HG03280 (cell line): ENCODE data around the gene SLC26A1.
"Not testable (repeated sequence)": the region's sequence is repeated elsewhere in the genome, so short reads cannot be mapped to it uniquely, and the experiment has no call there.

Experiments used
- ATAC-seq: cut with Tn5 transposase; IDR thresholded peaks from one replicate; pipeline ENCODE4 v1.9.1; 2021; ENCODE audit warnings: mild to moderate bottlenecking, moderate library complexity; ENCODE audit not compliant: unreplicated experiment

Gene SLC26A1

DNA sequence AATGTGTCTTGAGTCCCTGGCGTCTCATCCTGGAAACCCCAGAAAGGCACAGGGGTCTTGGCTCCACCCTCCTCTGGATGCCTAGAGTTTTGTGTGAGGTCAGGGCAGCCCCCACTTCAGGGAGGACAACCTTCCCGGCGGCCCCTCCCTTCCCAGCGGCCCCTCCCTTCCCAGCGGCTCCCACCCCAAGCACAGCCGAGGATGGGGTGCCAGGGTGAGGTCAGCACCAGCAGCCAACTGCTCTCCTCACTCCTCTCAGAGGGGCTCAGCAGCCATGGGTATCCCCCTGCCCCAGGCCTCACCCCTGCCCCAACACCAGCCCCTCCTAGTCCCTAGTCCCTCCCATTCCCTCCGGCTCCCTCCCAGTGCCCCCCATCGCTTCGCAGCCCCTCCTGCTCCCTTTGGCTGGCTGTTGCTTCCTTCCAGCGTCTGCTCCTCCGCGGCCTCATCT is 37.2 kb downstream of the SLC26A1 start:
- no peak for ATAC-seq

- no peak for ATAC-seq
Measured at GRCh38 chr4:955161-955921, 37.9 kb downstream of the SLC26A1 start.

DNA sequence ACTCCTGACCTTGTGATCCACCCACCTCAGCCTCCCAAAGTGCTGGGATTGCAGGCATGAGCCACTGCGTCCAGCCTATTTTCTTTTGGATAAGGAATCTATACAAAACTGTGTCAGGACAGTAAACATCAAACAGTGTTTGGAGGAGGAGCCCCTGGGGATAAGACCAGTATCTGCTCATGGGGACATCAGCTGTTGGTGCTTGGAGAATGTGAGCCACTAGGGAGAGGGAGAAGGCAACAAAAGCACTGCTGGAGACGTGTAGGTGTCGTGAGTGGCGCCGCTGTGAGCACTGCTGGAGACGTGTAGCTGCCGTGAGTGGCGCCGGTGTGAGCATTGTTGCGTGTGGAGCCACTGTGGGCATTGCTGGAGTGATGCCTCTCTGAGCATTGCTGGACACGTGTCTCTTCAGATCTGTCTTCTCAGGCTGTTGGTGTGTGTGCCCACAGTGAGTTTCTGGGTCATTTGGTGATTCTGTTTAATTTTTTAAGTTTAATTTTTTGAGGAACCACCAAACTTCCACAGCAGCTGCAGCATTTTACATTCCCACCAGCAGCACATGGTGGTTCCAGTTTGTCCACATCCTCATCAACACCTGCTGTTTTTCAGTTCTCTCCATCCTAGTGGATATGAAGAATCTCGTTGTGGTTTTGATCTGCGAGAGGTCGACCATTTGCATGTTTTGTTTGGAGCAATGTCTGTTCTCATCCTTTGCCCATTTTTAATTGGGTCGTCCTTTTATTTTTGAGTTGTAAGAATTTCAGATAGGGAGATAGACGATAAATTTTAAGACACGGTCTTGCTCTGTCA is 38.8 kb downstream of the SLC26A1 start:
- ATAC-seq = no peak

GRCh38 chr4:953574-953915 is 39.7 kb downstream of the SLC26A1 start:
- ATAC-seq = no peak

GRCh38 chr4:952881-953573 is 40.2 kb downstream of the SLC26A1 start:
- ATAC-seq = no peak

- no peak for ATAC-seq
Measured at GRCh38 chr4:951594-952468, 41.4 kb downstream of the SLC26A1 start.

DNA sequence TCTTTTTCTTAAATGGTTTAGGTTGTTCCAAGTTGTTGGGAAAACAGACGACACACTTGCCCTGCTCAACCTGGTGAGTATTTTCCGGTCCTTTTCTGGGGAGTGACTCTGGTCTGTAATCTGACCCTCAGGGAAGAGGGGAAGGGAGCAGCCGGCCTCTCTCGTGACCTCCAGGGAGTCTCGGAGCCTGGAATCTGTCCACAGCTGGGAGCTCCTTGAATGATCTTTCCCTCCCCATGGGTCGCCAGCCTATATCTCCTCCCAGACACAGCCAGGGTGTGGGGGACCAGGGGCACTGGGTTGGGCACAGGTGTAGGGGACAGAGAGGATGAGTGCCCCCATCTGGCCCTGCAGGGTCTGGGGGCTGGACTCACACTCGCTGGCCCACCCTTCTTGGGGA is 42.0 kb downstream of the SLC26A1 start:
- no peak for ATAC-seq

- no peak for ATAC-seq
Measured at GRCh38 chr4:950136-951020, 42.8 kb downstream of the SLC26A1 start.

DNA sequence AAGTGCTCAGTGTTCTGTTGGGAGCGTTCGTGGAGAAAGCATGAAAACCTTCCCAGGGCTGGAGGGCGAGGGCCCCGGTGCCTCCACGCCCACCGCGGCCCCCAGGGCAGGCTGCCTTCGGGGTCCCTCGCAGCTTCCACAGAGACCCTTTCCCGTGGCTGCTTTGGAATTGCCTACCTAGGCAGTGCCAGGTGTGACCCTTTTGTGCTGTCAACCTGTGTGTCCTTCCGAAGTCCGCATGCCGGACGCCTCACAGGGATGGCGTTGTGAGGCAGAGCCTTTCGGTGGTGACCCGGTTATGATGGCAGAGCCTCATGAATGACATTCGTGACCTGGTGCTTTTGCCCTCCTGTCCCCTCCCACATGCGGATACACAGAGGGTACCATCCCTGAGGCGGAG is 43.5 kb downstream of the SLC26A1 start:
- no peak for ATAC-seq

GRCh38 chr4:948936-949300 is 44.3 kb downstream of the SLC26A1 start:
- ATAC-seq = no peak

- ATAC-seq = no peak
Measured at GRCh38 chr4:948101-948935, 44.9 kb downstream of the SLC26A1 start.

DNA sequence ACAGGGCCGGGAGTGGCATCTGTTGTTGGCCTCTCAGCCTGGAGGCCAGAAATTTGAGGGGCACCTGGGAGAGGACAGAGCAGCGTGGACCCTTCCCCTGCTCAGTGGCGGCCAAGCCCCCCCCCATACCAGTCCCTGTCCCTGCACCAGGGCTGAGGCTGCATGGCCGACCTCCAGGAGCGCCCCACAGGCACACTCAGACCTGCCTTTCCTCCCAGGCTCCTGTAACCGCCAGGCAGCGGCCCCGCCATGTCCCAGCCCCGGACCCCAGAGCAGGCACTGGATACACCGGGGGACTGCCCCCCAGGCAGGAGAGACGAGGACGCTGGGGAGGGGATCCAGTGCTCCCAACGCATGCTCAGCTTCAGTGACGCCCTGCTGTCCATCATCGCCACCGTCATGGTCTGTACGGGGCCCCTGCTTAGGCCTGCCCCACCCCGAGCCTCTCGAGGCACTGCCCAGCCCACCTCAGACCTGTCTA is 45.7 kb downstream of the SLC26A1 start:
- no peak for ATAC-seq

DNA sequence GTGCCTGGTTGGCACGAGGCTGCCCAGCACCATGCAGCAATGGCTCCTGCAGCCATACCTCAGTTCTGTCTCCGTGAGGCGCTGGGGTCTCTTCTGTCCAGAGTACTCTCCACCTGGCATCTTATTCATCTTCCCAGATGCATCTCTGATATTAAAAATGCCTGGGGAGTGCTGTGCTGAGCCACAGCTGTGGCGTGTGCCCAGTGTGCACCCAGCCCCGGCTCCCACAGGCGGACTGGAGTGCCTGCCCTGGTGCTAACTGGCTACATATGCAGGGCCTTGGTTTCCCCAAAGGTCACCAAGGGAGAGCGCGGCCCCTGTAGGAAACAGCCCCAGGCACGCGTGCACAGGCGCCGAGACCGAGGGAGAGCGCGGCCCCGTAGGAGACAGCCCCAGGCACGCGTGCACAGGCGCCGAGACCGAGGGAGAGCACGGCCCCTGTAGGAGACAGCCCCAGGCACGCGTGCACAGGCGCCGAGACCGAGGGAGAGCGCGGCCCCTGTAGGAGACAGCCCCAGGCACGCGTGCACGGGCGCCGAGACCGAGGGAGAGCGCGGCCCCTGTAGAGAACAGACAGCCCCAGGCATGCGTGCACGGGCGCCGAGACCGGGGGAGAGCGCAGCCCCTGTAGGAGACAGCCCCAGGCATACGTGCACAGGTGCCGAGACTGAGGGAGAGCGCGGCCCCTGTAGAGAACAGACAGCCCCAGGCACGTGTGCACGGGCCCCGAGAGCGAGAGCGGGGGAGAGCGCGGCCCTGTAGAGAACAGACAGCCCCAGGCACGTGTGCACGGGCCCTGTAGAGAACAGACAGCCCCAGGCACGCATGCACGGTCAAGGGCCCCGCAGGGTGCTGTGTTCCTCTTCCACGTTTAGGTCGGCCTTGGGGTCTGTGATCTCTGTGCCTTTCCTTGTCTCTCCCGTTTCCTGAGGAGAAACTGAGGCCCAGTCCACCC is 46.4 kb downstream of the SLC26A1 start:
- ATAC-seq = no peak

- no peak for ATAC-seq
Measured at GRCh38 chr4:946103-946450, 47.1 kb downstream of the SLC26A1 start.

DNA sequence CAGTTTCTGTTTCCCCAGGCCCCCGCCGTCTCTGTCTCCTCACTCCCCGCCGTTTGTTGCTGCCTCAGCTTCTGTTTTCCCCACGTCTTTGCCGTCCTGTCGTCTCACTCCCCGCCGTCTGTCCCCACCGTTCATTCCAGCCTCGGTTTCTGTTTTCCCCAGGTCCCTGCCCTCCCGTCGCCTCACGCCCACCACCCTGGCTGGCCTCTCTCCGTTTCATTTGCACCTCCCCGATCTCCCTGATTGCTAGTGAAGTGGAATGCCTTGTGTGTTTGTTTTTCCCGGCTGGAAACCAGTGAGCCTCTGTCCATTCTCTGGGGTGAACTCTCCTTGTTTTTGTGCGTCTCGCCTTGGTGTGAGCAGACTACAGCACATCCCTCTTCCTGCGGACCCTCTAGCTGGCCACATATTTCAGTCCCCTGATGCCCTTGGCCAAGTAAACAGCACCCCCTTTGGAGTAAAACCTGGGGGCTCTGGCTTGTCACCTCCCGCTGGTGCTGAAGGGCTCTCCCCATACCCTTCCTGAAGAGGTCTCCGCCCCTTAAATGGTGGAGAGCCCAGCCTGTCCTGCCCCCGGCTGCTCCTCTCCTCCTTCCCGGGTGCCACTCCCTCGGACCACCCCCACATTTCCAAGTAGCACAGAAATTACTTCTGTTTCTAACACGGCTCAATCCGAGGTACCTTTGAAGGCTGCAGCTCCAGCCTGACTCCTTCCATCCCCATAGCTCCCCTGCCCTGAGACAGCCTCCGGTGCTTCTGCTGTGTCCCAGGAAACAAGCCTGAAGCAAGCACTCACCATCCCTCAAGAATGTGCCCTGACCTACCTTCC is 47.7 kb downstream of the SLC26A1 start:
- no peak for ATAC-seq

DNA sequence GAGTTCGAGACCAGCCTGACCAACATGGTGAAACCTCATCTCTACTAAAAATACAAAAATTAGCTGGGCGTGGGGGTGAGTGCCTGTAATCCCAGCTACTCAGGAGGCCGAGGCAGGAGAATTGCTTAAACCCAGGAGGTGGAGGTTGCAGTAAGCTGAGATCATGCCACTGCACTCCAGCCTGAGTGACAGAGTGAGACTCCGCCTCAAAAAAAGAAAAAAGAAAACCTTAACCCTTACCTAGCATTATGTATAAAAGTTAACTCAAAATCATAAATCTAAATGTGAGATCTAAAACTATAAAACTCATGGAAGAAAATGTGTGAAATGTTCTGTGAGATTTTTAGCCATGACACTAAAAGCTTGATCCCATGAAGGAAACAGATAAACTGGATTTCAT is 53.7 kb downstream of the SLC26A1 start:
- not testable (repeated sequence) for ATAC-seq
